Activated CD4-positive, alpha-beta memory T cell treated with anti-CD3 and anti-CD28 coated beads, Interleukin-2, amount 10 ng/mL, durations not matched to agents 7 days and 5 days (primary cell): Measurements from ENCODE around the gene IQSEC2. TPM values are rescaled to one million over a fixed set of nuclear protein-coding genes. Genes with fewer than 3 reads are reported as not detected.
A peak's percentile ranks its signal among the peaks of the same experiment; 100 is the strongest.

Experiments used
- CTCF ChIA-PET: fragments of 350-600 bp; sonication (Branson Sonifier 250); formaldehyde crosslinking; loops from one replicate; lab custom pipeline; 2021; ENCODE audit warnings: antibody characterized with exemption, inconsistent platforms; lab: Charles Lee
- POLR2A ChIA-PET: fragments of 350-600 bp; sonication (Branson Sonifier 250); formaldehyde crosslinking; loops from one replicate; lab custom pipeline; 2021; ENCODE audit warnings: antibody characterized with exemption; lab: Charles Lee
- DNase-seq: peaks from one replicate; pipeline ENCODE4 v3.0.0-alpha.2; 2020
- H3K27ac Mint-ChIP-seq: one replicate; pipeline ENCODE4 v1.8.0; 2021; ENCODE audit warnings: mild to moderate bottlenecking, mixed read lengths
- H3K27me3 Mint-ChIP-seq: one replicate; pipeline ENCODE4 v1.8.0; 2021; ENCODE audit warnings: mixed read lengths
- H3K36me3 Mint-ChIP-seq: one replicate; pipeline ENCODE4 v1.8.0; 2021; ENCODE audit warnings: low read depth, mixed read lengths
- H3K4me1 Mint-ChIP-seq: one replicate; pipeline ENCODE4 v1.8.0; 2021; ENCODE audit warnings: mixed read lengths
- H3K4me3 Mint-ChIP-seq: one replicate; pipeline ENCODE4 v1.8.0; 2021; ENCODE audit warnings: mild to moderate bottlenecking, mixed read lengths
- H3K9me3 Mint-ChIP-seq: one replicate; pipeline ENCODE4 v1.8.0; 2021; ENCODE audit warnings: mixed read lengths
- total RNA-seq, 2 experiments: library from RNA; stranded (reverse); gene quantifications; one replicate each; pipeline ENCODE4 v1.2.3, GENCODE V29; 2021

Gene IQSEC2
- under 1 TPM; 0.20 to 0.48 TPM for total RNA-seq

DNA sequence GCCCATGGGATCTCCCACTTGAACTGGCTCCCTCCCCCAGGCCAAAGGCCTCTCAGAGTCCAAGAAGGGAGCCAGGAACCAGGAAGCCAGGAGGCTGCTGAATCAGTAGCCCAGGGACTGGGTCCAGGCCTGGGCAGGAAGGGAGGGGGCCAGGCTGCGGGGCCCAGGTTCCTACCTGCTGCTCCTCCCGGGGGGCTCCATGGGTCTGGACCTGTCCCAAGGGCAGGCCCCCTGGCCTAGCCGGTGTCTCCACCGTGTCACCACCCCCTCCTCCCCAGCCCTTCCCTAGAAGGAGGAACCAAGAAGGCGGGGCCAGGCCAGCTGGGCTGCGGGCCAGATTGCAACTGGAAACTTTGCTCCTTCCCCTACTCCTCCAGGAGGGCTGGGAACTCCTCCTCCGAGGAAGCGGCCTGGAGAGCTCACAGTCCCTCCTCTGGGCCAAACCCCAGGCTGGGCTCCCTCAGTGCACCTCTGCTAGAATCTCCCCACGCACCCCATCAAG, at the start of gene IQSEC2:
TSS of gene IQSEC2 (minus strand) at position 264 of the 502 bp plus-strand sequence.
- Mint-ChIP-seq H3K27me3 (peaks cover 2% of the 10 kb centered on the region), H3K4me1 (peaks cover 13% of the 10 kb centered on the region), H3K9me3 (no peaks in the 10 kb centered on the region), H3K27ac (no peak within 1 kb of the TSS), H3K4me3 (no peak within 1 kb of the TSS), H3K36me3 (no peaks in the 10 kb centered on the region)
- DNase-seq = no peak
- POLR2A ChIA-PET = no interaction called here
- CTCF ChIA-PET = interaction anchor here (0.6 kb wide), 1 partner anchor 14 kb away, joined by 4 read pairs; no protein-coding TSS in a partner anchor

DNA sequence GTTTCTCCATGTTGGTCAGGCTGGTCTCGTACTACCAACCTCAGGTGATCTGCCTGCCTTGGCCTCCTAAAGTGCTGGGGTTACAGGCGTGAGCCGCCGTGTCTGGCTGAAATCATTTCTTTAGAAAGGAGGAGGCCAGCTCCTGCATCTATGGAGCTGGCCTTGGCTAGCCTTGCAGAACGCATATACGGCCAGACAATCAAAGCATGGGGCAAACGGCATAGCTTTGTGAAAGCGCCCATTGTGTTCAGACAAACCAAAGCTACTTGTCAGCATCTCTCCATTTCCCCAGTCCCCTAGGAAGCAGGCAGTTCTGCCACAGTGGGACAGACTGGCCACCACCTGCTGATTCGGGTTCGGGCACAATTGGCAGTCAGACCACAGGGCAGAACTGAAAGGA, 48.9 kb upstream of the IQSEC2 start:
- no peak overlapping the region for H3K27ac Mint-ChIP-seq
- H3K36me3 Mint-ChIP-seq = no peaks in the 10 kb centered on the region
- POLR2A ChIA-PET = interaction anchor here (1.6 kb wide), 1 partner anchor 10 kb away, joined by 3 read pairs; no protein-coding TSS in a partner anchor
- CTCF ChIA-PET = no interaction called here
- no peaks in the 10 kb centered on the region for H3K9me3 Mint-ChIP-seq
- peaks cover 44% of the 10 kb centered on the region for H3K27me3 Mint-ChIP-seq
- no peak for DNase-seq
- H3K4me1 Mint-ChIP-seq = no peaks in the 10 kb centered on the region
- H3K4me3 Mint-ChIP-seq = no peak overlapping the region

DNA sequence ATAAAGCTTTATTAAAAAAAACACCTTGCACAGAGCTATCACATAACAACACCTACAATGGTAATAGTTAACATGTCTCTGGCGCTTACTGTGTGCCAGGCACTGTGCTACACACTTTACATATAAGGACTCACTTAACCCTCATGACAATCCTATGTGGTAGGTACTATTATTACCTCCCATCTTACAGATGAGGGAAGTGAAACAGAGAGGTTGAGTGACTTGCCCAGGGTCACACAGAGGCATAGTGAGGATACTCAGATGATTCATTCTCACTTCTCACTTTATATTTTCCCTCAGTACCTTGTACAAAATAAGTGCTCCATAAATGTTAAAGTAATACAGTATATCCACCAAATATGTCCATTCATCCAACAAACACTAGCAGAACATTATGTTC, 43.4 kb upstream of the IQSEC2 start:
- Mint-ChIP-seq H3K36me3 (peaks cover 7% of the 10 kb centered on the region), H3K4me1 (peaks cover 11% of the 10 kb centered on the region), H3K27me3 (peaks cover 60% of the 10 kb centered on the region), H3K27ac (no peak overlapping the region), H3K9me3 (no peaks in the 10 kb centered on the region), H3K4me3 (no peak overlapping the region)
- ChIA-PET CTCF (no interaction called here), POLR2A (no interaction called here)
- DNase-seq = no peak

DNA sequence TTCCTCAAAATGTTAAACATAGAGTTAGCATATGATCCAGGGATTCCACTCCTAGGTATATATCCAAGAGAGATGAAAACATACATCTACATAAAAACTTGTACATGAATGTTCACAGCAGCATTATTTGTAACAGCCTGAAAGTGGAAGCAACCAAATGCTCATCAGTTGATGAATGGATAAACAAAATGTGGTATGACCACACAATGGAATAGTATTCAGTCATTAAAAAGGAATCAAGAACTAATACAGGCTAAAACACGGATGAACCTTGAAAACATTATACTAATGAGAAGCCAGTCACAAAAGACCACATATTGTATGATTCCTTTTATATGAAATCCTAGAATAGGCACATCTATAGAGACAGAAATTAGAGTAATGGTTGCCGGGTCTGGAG, 42.7 kb upstream of the IQSEC2 start:
- POLR2A ChIA-PET = no interaction called here

DNA sequence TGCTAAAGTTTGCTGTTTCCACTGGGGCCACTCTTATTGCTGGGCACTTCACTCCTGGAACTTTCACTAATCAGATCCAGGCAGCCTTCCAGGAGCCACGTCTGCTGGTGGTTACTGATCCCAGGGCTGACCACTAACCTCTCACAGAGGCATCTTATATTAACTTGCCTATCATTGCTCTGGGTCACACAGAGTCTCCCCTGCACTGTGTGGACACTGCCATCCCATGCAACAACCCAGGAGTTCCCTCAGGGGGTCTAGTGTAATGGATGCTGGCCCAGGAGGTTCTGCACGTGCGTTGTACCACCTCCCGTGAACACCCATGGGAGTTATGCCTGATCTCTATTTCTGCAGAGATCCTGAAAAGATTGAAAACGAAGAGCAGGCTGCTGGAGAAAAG, 41.8 kb upstream of the IQSEC2 start:
- Mint-ChIP-seq H3K27ac (no peak overlapping the region), H3K27me3 (peaks cover 69% of the 10 kb centered on the region), H3K36me3 (peaks cover 7% of the 10 kb centered on the region), H3K4me1 (peaks cover 16% of the 10 kb centered on the region), H3K9me3 (no peaks in the 10 kb centered on the region), H3K4me3 (no peak overlapping the region)
- CTCF ChIA-PET = interaction anchor here (0.8 kb wide), 1 partner anchor 10 kb away, joined by 3 read pairs; no protein-coding TSS in a partner anchor
- POLR2A ChIA-PET = no interaction called here
- DNase-seq = no peak

More for the DNA sequence above, 42.7 kb upstream of the IQSEC2 start:
- no peak for DNase-seq
- H3K9me3 Mint-ChIP-seq = no peaks in the 10 kb centered on the region
- H3K4me1 Mint-ChIP-seq = peaks cover 16% of the 10 kb centered on the region
- CTCF ChIA-PET = no interaction called here
- peaks cover 62% of the 10 kb centered on the region for H3K27me3 Mint-ChIP-seq
- peaks cover 7% of the 10 kb centered on the region for H3K36me3 Mint-ChIP-seq
- no peak overlapping the region for H3K4me3 Mint-ChIP-seq
- H3K27ac Mint-ChIP-seq = no peak overlapping the region

DNA sequence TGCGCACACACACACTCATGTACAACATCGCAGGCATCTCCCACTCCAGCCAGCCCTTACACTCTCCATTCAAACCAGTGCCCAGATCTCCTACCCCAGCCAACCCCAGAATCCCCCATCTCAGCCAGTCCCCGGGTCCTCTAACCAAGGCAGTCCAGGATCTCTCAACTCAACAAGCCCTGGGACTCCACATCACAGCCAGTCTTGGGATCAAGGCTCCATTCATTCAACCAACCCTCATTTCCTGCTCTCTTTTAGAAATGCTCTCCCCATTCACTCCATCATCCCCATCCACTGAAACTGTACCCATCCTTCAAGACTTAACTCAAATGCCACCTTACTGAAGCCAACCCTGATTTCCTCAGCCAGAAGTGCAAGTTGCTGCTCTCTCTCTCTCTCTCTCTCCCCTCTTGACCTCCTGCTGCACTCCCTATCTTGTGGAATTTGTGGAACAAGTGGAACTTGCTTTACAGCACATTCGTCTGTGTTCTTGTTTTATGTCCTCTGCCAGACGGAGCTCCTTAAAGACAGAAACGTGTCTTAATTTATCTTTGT, 40.6 kb upstream of the IQSEC2 start:
- peaks cover 63% of the 10 kb centered on the region for H3K27me3 Mint-ChIP-seq
- peak overlapping the region; percentile 52 for H3K4me3 Mint-ChIP-seq
- H3K36me3 Mint-ChIP-seq = peaks cover 7% of the 10 kb centered on the region
- peaks cover 16% of the 10 kb centered on the region for H3K4me1 Mint-ChIP-seq
- DNase-seq = no peak
- H3K9me3 Mint-ChIP-seq = no peaks in the 10 kb centered on the region
- POLR2A ChIA-PET = no interaction called here
- CTCF ChIA-PET = interaction anchor here (2.3 kb wide), 1 partner anchor 9 kb away, joined by 5 read pairs; no protein-coding TSS in a partner anchor
- H3K27ac Mint-ChIP-seq = no peak overlapping the region

DNA sequence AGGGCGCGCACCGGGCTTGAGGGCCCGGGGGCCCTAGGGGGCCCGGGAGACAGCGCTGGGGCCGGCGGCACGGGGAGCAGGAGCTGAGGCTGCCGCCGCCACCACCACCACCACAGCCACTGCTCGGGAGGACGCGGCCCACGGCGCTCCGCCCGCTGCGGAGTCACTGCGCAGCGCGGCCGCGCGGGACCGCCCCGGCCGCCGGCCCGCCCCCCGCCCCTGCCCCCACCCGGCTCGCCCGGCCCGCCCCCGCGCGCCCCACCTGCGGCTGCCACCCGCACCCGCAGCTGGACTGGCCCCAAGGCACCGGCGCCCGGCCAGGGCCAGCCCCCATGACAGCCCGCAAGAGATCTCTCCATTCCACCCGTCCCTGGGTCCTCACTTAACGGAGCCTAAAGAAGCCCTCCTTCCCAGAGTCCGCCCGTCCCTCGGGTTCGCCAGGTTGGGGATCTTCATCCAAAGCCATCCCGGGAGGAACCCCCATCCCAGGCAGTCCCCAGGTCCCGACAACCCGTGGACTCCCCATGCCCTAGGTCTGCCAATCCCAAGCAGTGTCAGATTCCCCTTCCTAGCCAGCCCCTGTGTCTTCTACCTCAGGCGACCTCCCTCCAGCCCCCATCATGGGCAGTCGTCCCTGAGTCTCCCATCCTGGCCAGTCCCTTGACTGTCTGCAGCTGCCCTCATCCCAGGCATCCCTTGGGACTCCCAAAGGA, 40.0 kb upstream of the IQSEC2 start:
- peaks cover 16% of the 10 kb centered on the region for H3K4me1 Mint-ChIP-seq
- peaks cover 63% of the 10 kb centered on the region for H3K27me3 Mint-ChIP-seq
- DNase-seq = no peak
- H3K9me3 Mint-ChIP-seq = no peaks in the 10 kb centered on the region
- H3K4me3 Mint-ChIP-seq = peak overlapping the region; percentile 52
- ChIA-PET CTCF (interaction anchor here (1.0 to 5.5 kb wide), 3 partner anchors 9 to 160 kb away, joined by 3 to 54 read pairs (median 5); no protein-coding TSS in a partner anchor), POLR2A (interaction anchor here (0.7 to 0.8 kb wide), 2 partner anchors 8 to 53 kb away, joined by 3 read pairs; no protein-coding TSS in a partner anchor)
- no peak overlapping the region for H3K27ac Mint-ChIP-seq
- H3K36me3 Mint-ChIP-seq = peaks cover 7% of the 10 kb centered on the region

DNA sequence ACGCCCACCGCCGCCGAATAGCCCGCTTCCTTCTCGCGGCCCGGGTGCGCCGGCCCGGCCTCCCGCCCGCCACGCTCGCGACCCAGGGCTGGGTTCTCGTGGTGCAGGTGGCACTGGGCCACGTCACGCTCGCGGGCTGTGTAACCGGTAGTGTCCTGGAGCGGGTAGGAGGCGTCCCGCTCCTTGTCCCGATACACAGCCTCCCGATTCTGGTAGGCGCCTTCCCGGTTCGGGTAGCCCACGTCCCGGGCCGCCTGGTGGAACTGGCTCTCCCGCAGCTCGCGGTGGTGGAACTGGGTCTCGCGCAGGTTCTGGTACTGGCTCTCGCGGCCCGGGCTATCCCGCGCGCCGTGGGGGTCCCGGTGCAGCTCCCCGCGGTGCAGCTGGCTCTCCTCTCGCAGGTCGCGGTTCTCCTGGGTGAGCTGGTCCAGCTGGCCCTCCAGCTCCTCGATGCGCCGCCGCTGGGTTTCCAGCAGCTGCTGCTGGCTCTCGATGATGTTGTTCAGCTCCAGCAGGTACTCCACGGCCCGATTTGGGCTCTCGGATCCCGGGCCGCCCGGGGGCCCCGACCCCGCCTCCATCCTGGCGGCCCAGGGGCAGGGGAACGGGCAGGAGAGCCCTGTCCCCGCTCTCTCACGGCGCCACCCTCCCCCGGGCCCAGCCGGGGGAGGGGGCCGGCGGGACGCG, 39.3 kb upstream of the IQSEC2 start:
- DNase-seq = no peak
- H3K27me3 Mint-ChIP-seq = peaks cover 57% of the 10 kb centered on the region
- peaks cover 16% of the 10 kb centered on the region for H3K4me1 Mint-ChIP-seq
- peak overlapping the region; percentile 10 for H3K4me3 Mint-ChIP-seq
- CTCF ChIA-PET = interaction anchor here (1.0 to 5.5 kb wide), 4 partner anchors 8 to 161 kb away, joined by 3 to 54 read pairs (median 4); no protein-coding TSS in a partner anchor
- POLR2A ChIA-PET = interaction anchor here (0.7 to 0.8 kb wide), 2 partner anchors 9 to 53 kb away, joined by 3 read pairs; no protein-coding TSS in a partner anchor
- peaks cover 7% of the 10 kb centered on the region for H3K36me3 Mint-ChIP-seq
- H3K27ac Mint-ChIP-seq = no peak overlapping the region
- no peaks in the 10 kb centered on the region for H3K9me3 Mint-ChIP-seq

DNA sequence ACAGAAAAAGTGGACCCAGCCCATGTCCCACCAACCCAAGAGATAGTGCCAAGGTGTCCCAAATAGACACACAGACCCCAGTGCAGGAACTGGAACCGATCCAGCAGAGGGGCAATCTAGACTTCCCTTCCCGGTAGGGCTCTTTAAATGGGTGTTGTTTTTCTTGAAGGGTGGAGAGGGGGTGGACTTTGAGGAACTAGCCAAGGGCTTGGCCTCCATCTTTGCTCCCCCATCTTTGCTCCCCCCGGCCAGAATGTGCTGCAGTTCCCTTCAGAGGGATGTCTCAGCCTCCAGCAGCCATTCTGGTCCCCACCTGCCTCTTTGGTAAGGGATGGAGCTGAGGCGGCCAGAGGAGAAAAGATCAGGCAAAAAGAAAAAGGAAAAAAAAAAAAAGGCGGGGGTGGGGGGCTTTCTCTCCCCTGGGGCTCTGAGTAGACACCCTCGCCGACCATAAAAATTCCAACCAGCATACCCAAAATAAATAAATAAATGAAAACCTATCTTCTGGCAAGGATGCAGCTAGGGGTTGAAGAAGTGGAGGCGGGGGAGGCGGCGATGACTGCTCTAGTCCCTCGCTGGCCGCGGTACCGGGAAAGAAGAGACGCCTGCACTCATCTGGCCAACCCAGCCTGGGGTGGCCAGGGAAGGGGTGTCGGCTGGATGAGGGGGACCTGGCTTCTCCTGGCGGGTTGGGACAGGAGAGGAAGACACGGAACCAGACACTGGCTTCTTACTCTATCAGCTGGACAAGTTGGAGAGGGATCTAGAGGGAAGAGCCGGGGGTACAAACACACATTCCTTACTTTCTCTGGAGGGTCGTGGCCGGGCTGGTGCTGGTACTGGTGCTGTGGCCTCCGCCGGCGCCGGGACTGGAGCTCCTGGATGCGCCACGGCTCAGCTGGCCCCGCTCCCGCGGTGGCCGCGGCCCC, 38.5 kb upstream of the IQSEC2 start:
- ChIA-PET CTCF (interaction anchor here (1.0 to 5.5 kb wide), 7 partner anchors 7 to 161 kb away, joined by 3 to 54 read pairs (median 5); no protein-coding TSS in a partner anchor), POLR2A (interaction anchor here (0.8 to 1.2 kb wide), 2 partner anchors 9 to 103 kb away, joined by 3 read pairs; partner anchors contain the start of genes RIBC1 and SMC1A)
- H3K27ac Mint-ChIP-seq = no peak overlapping the region
- DNase-seq = no peak
- peaks cover 7% of the 10 kb centered on the region for H3K36me3 Mint-ChIP-seq
- H3K9me3 Mint-ChIP-seq = no peaks in the 10 kb centered on the region
- H3K4me3 Mint-ChIP-seq = peak overlapping the region; percentile 53
- H3K4me1 Mint-ChIP-seq = peaks cover 16% of the 10 kb centered on the region
- peaks cover 53% of the 10 kb centered on the region for H3K27me3 Mint-ChIP-seq

DNA sequence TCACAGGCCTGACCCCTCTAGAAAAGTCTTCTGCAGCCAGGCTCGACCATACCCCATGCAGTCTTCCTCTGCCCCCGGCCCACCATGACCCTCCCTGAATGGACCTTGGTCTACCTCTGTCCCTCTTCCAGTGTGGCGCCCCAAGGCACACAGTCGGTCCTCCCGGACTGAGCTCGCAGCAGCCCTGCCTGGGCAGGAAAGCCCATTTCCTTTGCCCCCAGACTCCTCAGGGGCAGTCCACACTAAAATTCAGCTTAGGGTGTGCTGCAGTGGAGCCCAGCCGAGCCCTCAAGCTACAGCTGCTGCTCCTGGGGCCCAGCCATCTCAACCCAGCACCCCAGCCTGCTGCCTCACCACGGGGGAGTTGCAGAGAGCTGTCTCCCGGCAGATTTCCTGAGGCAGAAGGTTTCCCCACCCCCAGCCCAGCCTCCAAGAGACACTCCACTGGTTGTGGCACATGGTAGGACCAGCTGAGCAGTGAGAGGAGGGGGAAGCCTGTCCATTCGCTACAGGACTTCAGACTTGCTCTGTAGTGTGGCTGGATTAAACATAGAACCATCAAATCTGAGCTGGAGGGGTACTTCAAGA, 37.5 kb upstream of the IQSEC2 start:
- H3K27ac Mint-ChIP-seq = no peak overlapping the region
- H3K4me3 Mint-ChIP-seq = no peak overlapping the region
- ChIA-PET CTCF (interaction anchor here (0.9 to 5.5 kb wide), 8 partner anchors 9 to 162 kb away, joined by 3 to 54 read pairs (median 4); no protein-coding TSS in a partner anchor), POLR2A (interaction anchor here (1.2 kb wide), 1 partner anchor 104 kb away, joined by 3 read pairs; the partner anchor contains the start of genes RIBC1 and SMC1A)
- peaks cover 47% of the 10 kb centered on the region for H3K27me3 Mint-ChIP-seq
- H3K9me3 Mint-ChIP-seq = no peaks in the 10 kb centered on the region
- H3K4me1 Mint-ChIP-seq = peaks cover 16% of the 10 kb centered on the region
- peaks cover 7% of the 10 kb centered on the region for H3K36me3 Mint-ChIP-seq
- DNase-seq = no peak

DNA sequence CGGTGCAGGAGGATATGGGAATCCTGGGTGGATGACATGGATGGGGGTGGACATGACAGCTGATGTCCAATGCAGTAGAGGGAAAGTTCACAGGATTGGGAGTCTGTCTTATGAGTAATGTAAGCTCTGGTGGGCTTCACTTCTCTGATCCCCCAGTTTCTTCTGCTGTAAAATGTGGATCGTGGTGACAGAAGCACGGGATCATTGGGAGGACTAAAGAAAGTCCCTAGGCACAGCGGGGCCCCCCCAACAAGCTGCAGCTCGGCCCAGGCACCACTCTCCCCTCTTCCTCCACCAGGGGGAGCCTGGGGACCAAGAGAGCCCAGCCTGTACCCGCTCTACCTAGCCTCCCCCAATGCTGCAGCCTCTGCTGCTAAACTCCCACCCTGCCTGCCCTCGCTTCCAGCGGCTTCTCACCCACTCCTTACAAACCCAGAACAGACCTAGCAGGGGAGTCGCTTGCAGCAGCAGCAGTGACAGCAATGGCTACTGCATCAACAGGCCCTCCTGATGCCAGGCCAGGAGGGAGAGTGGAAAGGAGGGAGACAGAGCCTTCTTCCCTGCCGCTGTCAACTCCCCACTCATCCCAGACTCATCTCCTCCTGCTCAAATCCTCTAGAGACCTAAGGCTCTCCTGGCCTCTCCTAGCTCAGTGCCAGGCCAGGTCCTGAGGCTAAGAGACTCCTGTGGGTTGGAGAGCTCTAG, 36.1 kb upstream of the IQSEC2 start:
- Mint-ChIP-seq H3K9me3 (no peaks in the 10 kb centered on the region), H3K4me1 (peaks cover 18% of the 10 kb centered on the region), H3K27ac (no peak overlapping the region), H3K4me3 (no peak overlapping the region), H3K36me3 (peaks cover 7% of the 10 kb centered on the region), H3K27me3 (peaks cover 34% of the 10 kb centered on the region)
- ChIA-PET POLR2A (no interaction called here), CTCF (interaction anchor here (0.6 to 5.5 kb wide), 14 partner anchors 9 to 360 kb away, joined by 3 to 54 read pairs (median 4); no protein-coding TSS in a partner anchor)
- peak; percentile 61 for DNase-seq
